Gastroesophageal sphincter (tissue), 3 donors: ENCODE measurements around the gene RAPGEF5.

ENCODE experiments used
- CTCF ChIP-seq, 4 experiments: fragments of 200-600 bp in 2 of 4; fragments of 450-650 bp in 2 of 4; sonication (generic) in 1 of 4; IDR thresholded peaks; one replicate each; pipeline ENCODE4 v1.5.1; 2017 to 2019; ENCODE audit warnings: antibody characterized with exemption in 4 of 4, mild to moderate bottlenecking in 2 of 4, moderate library complexity in 2 of 4
- EP300 ChIP-seq: sonication (generic); formaldehyde crosslinking; IDR thresholded peaks from one replicate; pipeline ENCODE4 v1.6.1; 2017; ENCODE audit warnings: antibody characterized with exemption, mild to moderate bottlenecking
- POLR2A ChIP-seq, 2 donors: fragments of 450-650 bp; IDR thresholded peaks; one replicate each; pipeline ENCODE4 v1.6.1; 2017; ENCODE audit warnings: antibody characterized with exemption in 2 of 2, mild to moderate bottlenecking in 2 of 2, moderate library complexity in 1 of 2
- POLR2AphosphoS5 ChIP-seq: sonication (generic); formaldehyde crosslinking; IDR thresholded peaks from one replicate; pipeline ENCODE4 v1.6.1; 2017; ENCODE audit warnings: antibody characterized with exemption

GRCh38 chr7:22371878-22372277, 14.9 kb upstream of the RAPGEF5 start:
- no peak for TF ChIP-seq POLR2A (IDR thresholded peaks at IDR 0.05)
- TF ChIP-seq CTCF (IDR thresholded peaks at IDR 0.05) = no peak
- TF ChIP-seq POLR2AphosphoS5 = no peak
- TF ChIP-seq EP300 = no peak
